Urothelium cell line (cell line): ENCODE results near the gene EHD1.
"Not testable (repeated sequence)": the region's sequence is repeated elsewhere in the genome, so short reads cannot be mapped to it uniquely, and the experiment has no call there.

ENCODE experiments used
- DNase-seq: peaks from one replicate; pipeline ENCODE4 v3.0.0; 2011; ENCODE audit warnings: low spot score, mixed read lengths
- FAIRE-seq: peaks from 2 replicates; lab custom pipeline; 2011; peaks lifted over from hg19 to GRCh38; lab: Jason Lieb, UNC

EHD1 gene

GRCh38 chr11:64859542-64860414 is 18.6 kb downstream of the EHD1 start:
- FAIRE-seq, result no peak

GRCh38 chr11:64858467-64859263 is 19.8 kb downstream of the EHD1 start:
- FAIRE-seq (no peak), DNase-seq (no peak)

More at GRCh38 chr11:64859542-64860414, 18.6 kb downstream of the EHD1 start:
- DNase-seq, result no peak

DNA sequence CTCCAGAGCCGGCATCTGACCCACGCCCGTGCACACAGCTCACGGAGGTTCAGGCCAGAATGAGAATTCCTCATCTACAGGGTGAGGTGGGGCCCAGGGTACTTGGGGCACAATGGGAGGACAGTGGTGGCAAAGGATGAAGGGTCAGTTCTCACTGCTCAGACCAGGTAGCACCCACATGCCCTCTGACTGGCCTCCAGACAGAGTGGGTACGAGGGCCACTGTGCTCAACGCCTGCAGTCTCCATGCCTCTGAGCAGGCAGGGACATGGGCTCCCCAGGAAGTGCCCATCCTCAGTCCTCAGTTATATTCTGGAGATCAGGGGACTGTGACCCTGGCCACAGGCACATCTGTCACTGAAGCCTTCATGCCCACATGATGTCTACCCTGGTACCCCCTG is 20.9 kb downstream of the EHD1 start:
- no peak for FAIRE-seq
- DNase-seq, result no peak

DNA sequence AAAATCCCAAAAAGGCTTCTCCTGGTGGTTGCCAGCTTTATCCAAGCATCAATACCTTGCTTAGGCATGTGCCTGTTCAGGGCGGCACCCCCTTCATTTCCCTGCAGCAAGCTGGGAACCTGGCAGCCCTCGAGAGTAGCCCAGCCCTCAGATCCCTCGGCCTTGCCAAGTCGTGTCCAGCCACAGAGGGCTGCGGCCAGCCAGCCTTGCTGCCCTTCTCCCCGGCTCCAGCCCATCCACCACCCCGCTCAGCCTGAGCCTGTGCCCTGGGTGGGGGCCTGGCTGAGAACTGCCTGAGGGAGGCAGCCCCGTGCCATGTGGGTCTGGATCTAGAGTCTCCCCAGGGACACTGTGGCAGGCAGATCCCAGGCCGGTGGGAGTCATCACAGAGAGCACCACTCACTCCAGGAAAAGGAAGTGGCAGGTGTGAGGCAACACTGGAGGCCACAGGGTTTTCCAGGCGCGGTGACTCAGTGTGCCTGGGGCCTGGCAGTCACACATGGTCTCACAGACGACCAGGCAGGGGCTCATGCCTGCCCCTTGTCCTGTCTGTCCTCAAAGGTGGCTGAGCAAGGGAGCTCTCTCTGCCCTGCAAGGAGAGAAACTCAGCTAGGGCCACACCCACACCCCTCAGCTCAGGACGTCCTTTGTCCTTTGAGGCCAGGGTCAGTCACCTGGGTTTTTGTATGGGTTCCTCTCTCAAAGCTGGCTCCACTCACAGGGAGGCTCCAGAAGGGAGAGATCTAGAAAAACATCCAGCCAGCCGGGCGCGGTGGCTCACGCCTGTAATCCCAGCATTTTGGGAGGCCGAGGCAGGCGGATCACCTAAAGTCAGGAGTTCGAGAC is 21.8 kb downstream of the EHD1 start:
- DNase-seq, result peak; percentile 85
- peak; percentile 72 for FAIRE-seq

GRCh38 chr11:64855596-64856304 is 22.7 kb downstream of the EHD1 start:
- FAIRE-seq (peak; percentile 13), DNase-seq (no peak)

- DNase-seq, result peak; percentile 95
- peak; percentile 97 for FAIRE-seq
Observed at GRCh38 chr11:64854534-64855502, 23.6 kb downstream of the EHD1 start.

- no peak for DNase-seq
- no peak for FAIRE-seq
Observed at GRCh38 chr11:64854157-64854533, 24.3 kb downstream of the EHD1 start.

DNA sequence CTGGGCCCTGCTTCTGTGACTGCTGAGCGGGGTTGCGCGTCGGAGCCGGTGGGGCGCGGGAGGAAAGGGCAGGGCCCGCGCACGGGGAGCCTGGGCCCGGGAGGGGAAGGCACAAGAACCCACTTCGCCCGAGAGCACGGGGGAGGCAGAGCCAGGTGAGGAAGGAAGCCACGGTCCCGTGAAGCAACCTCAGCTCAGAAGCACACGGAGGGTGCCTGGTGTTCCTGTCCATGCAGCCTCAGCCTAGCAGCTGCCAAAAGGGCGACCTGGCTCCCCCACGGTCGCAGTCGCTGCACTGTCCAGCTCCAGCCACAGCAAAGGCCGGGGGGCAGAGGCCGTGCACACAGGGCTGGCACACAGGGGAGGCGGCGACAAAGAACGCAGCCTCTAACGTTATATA is 24.7 kb downstream of the EHD1 start:
- DNase-seq (no peak), FAIRE-seq (no peak)

DNA sequence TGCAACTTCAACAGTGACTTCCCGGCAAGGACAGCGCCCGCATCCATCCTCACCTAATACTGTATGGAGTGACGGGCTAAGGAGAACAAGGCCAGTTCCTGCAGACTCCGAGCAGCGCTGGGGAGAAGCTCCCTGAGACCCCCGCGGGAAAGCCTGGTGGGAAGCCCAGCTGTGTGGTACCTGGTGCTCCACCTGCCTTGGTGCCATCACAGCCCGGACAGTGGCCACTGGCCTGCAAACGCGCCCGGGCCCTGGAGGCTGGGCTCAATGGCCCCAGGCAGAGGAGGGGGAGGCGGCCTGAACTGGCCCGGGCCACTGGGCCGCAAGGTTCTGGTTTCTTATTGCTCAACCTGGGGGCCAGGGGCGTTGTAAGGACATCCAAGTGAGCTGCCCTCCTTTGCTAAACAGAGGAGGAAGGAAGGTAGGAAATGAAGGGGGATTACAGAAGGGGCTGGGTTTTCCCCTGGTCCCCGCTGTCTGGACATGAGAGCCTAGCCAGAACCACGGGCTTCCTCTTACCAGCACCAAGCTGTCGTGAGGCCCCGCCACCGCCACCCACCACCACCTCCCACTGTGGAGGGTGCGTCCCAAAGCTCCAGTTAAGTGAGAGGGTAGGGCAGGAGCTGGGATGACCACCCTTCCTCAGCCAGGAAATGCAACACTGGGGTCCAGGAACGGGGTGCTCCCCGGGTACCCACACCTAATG is 25.5 kb downstream of the EHD1 start:
- no peak for FAIRE-seq
- DNase-seq, result no peak

GRCh38 chr11:64851831-64852351 is 26.5 kb downstream of the EHD1 start:
- FAIRE-seq, result no peak
- no peak for DNase-seq

- FAIRE-seq (no peak), DNase-seq (no peak)
Observed at GRCh38 chr11:64850979-64851567, 27.3 kb downstream of the EHD1 start.

DNA sequence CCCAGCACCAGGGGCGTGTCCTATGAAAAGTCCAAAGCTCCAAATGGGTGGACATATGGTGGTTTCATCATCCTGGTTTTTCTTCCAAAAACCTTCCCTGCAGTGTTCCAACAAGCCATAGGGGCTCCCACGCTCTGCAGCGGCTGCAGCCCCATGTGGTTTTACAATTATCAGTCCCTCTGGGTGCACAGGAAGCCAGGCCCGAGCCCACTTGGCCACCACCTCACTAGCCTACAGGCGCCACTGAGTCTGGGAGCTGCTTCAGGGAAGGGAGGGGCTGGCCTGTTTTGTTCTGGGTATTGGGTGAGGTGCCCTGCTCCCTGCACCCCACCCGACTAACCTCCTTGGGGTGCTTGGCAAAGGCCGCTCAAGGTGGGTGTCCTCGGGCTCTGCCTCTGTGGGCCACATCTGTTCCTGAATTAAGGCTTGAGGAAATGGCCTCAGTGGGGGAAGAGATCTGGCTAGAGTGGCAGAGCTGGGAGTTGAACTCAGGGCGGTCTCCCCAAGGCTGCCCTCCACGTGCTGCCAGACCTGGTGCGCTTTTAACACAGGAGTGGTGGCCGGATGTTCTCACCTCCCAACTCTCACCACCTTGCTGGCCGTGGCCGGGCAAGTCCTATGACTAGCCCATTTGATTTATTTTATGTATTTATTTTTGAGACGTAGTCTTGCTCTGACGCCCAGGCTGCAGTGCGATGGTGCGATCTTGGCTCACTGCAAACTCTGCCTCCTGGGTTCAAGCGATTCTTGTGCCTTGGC is 28.6 kb downstream of the EHD1 start:
- no peak for DNase-seq
- FAIRE-seq, result no peak

- FAIRE-seq (no peak), DNase-seq (no peak)
Observed at GRCh38 chr11:64848826-64849597, 29.4 kb downstream of the EHD1 start.

- DNase-seq (no peak), FAIRE-seq (no peak)
Observed at GRCh38 chr11:64848214-64848825, 30.1 kb downstream of the EHD1 start.

- peak; percentile 90 for DNase-seq
- FAIRE-seq, result no peak
Observed at GRCh38 chr11:64846998-64847666, 31.3 kb downstream of the EHD1 start.

DNA sequence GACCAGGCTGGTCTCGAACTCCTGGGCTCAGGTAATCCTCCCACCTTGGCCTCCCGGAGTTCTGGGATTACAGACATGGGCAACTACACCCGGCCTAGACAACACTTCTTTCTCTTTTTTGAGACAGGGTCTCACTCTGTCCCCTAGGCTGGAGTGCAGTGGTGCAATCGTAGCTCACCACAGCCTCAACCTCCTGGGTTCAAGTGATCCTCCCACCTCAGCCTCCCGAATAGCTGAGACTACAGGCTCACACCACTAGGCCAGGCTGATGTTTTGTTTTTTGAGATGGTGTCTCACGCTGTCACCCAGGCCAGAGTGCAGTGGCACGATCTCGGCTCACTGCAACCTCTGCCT is 32.7 kb downstream of the EHD1 start:
- not testable (repeated sequence) for FAIRE-seq

More for the DNA sequence above, 32.7 kb downstream of the EHD1 start:
- DNase-seq, result not testable (repeated sequence)
